ENCODE results near the gene TLR9.

- TF ChIP-seq POLR2A (IDR thresholded peaks at IDR 0.05): no peak
- TF ChIP-seq CTCF (IDR thresholded peaks at IDR 0.05): no peak
- TF ChIP-seq POLR2AphosphoS5 (IDR thresholded peaks at IDR 0.05; ENCODE audit: insufficient read depth in 1 of 2, low read depth in 1 of 2): no peak
Observed at GRCh38 chr3:52184690-52185089, 40.8 kb downstream of the TLR9 start.

All from vagina (tissue), 2 donors.